ENCODE data around the gene ZNF41.

ZNF41 gene

GRCh38 chrX:47458528-47458927, 24.5 kb downstream of the ZNF41 start:
- ATAC-seq = no peak
- peaks cover 7% of the 10 kb centered on the region for H3K4me1 Mint-ChIP-seq
- H3K9me3 Mint-ChIP-seq = peaks cover 0 to 8% of the 10 kb centered on the region in 2 donors
- peak overlapping the region in 1 of 2 donors; percentile 76 for H3K27ac Mint-ChIP-seq
- no peak overlapping the region for H3K4me3 Mint-ChIP-seq
- H3K27me3 Mint-ChIP-seq = no peaks in the 10 kb centered on the region
- no peak for DNase-seq

GRCh38 chrX:47456080-47456479, 26.9 kb downstream of the ZNF41 start:
- no peak for DNase-seq
- Mint-ChIP-seq H3K4me3 (no peak overlapping the region), H3K27me3 (no peaks in the 10 kb centered on the region), H3K9me3 (no peaks in the 10 kb centered on the region), H3K4me1 (peaks cover 7% of the 10 kb centered on the region), H3K27ac (no peak overlapping the region)
- no peak for ATAC-seq

- Mint-ChIP-seq H3K27me3 (no peaks in the 10 kb centered on the region), H3K27ac (no peak overlapping the region), H3K9me3 (peaks cover 5 to 20% of the 10 kb centered on the region in 2 donors), H3K4me1 (no peaks in the 10 kb centered on the region), H3K4me3 (no peak overlapping the region)
- DNase-seq (no peak), ATAC-seq (no peak)
Observed at GRCh38 chrX:47452112-47452511, 30.9 kb downstream of the ZNF41 start.

GRCh38 chrX:47448165-47448806, 34.7 kb downstream of the ZNF41 start:
- no peaks in the 10 kb centered on the region for H3K4me1 Mint-ChIP-seq
- no peak overlapping the region for H3K4me3 Mint-ChIP-seq
- H3K9me3 Mint-ChIP-seq = peaks cover 7 to 27% of the 10 kb centered on the region in 2 donors
- ATAC-seq (no peak), DNase-seq (no peak)
- no peaks in the 10 kb centered on the region for H3K27me3 Mint-ChIP-seq
- H3K27ac Mint-ChIP-seq = no peak overlapping the region

GRCh38 chrX:47447607-47448006, 35.4 kb downstream of the ZNF41 start:
- H3K4me1 Mint-ChIP-seq = no peaks in the 10 kb centered on the region
- peak overlapping the region in 1 of 2 donors; percentile 42 for H3K27ac Mint-ChIP-seq
- H3K9me3 Mint-ChIP-seq = peaks cover 7 to 27% of the 10 kb centered on the region in 2 donors
- DNase-seq = no peak
- no peaks in the 10 kb centered on the region for H3K27me3 Mint-ChIP-seq
- no peak overlapping the region for H3K4me3 Mint-ChIP-seq
- ATAC-seq = no peak

GRCh38 chrX:47446971-47447370, 36.1 kb downstream of the ZNF41 start:
- ATAC-seq (no peak), DNase-seq (no peak)
- Mint-ChIP-seq H3K4me3 (no peak overlapping the region), H3K27ac (no peak overlapping the region), H3K9me3 (peaks cover 7 to 28% of the 10 kb centered on the region in 2 donors), H3K27me3 (no peaks in the 10 kb centered on the region), H3K4me1 (no peaks in the 10 kb centered on the region)

- DNase-seq (no peak), ATAC-seq (no peak)
- Mint-ChIP-seq H3K4me3 (no peak overlapping the region), H3K4me1 (no peaks in the 10 kb centered on the region), H3K9me3 (peaks cover 7 to 30% of the 10 kb centered on the region in 2 donors), H3K27me3 (no peaks in the 10 kb centered on the region), H3K27ac (no peak overlapping the region)
Observed at GRCh38 chrX:47446431-47446830, 36.6 kb downstream of the ZNF41 start.

GRCh38 chrX:47430925-47431324, 52.1 kb downstream of the ZNF41 start:
- no peak overlapping the region for H3K27ac Mint-ChIP-seq
- H3K27me3 Mint-ChIP-seq = no peaks in the 10 kb centered on the region
- H3K9me3 Mint-ChIP-seq = no peaks in the 10 kb centered on the region
- DNase-seq (no peak), ATAC-seq (no peak)
- H3K4me1 Mint-ChIP-seq = no peaks in the 10 kb centered on the region
- no peak overlapping the region for H3K4me3 Mint-ChIP-seq

GRCh38 chrX:47422444-47422843, 60.6 kb downstream of the ZNF41 start:
- no peaks in the 10 kb centered on the region for H3K4me1 Mint-ChIP-seq
- peaks cover 9 to 25% of the 10 kb centered on the region in 2 donors for H3K9me3 Mint-ChIP-seq
- ATAC-seq = no peak
- H3K27ac Mint-ChIP-seq = no peak overlapping the region
- no peaks in the 10 kb centered on the region for H3K27me3 Mint-ChIP-seq
- no peak for DNase-seq
- H3K4me3 Mint-ChIP-seq = no peak overlapping the region

GRCh38 chrX:47420962-47421361, 62.1 kb downstream of the ZNF41 start:
- Mint-ChIP-seq H3K27ac (no peak overlapping the region), H3K4me1 (no peaks in the 10 kb centered on the region), H3K4me3 (no peak overlapping the region), H3K27me3 (no peaks in the 10 kb centered on the region), H3K9me3 (peaks cover 15 to 25% of the 10 kb centered on the region in 2 donors)
- DNase-seq (no peak), ATAC-seq (no peak)

GRCh38 chrX:47420265-47420664, 62.8 kb downstream of the ZNF41 start:
- ATAC-seq = no peak
- Mint-ChIP-seq H3K27ac (no peak overlapping the region), H3K27me3 (no peaks in the 10 kb centered on the region)

GRCh38 chrX:47413179-47413594, 69.8 kb downstream of the ZNF41 start:
- peaks cover 5 to 29% of the 10 kb centered on the region in 2 donors for H3K9me3 Mint-ChIP-seq
- no peaks in the 10 kb centered on the region for H3K4me1 Mint-ChIP-seq
- DNase-seq = no peak
- no peaks in the 10 kb centered on the region for H3K27me3 Mint-ChIP-seq
- H3K4me3 Mint-ChIP-seq = no peak overlapping the region
- ATAC-seq = no peak
- no peak overlapping the region for H3K27ac Mint-ChIP-seq

More at GRCh38 chrX:47420265-47420664, 62.8 kb downstream of the ZNF41 start:
- no peak for DNase-seq
- Mint-ChIP-seq H3K4me1 (no peaks in the 10 kb centered on the region), H3K4me3 (no peak overlapping the region), H3K9me3 (peaks cover 15 to 25% of the 10 kb centered on the region in 2 donors)
